Activated naive CD4-positive, alpha-beta T cell treated with anti-CD3 and anti-CD28 coated beads, Interleukin-2, amount 10 ng/mL, durations not matched to agents 7 days and 5 days (primary cell): ENCODE results near the gene STX8.

Experiments used
- CTCF ChIA-PET: fragments of 350-600 bp; sonication (Branson Sonifier 250); formaldehyde crosslinking; loops from one replicate; lab custom pipeline; 2021; ENCODE audit warnings: antibody characterized with exemption; lab: Charles Lee
- DNase-seq: peaks from one replicate; pipeline ENCODE4 v3.0.0-alpha.2; 2020
- H3K27ac Mint-ChIP-seq: one replicate; pipeline ENCODE4 v1.8.0; 2021; ENCODE audit warnings: mild to moderate bottlenecking, moderate library complexity, mixed read lengths
- H3K27me3 Mint-ChIP-seq: one replicate; pipeline ENCODE4 v1.8.0; 2021; ENCODE audit warnings: mild to moderate bottlenecking, mixed read lengths
- H3K36me3 Mint-ChIP-seq: one replicate; pipeline ENCODE4 v1.8.0; 2021; ENCODE audit warnings: mixed read lengths
- H3K4me1 Mint-ChIP-seq: one replicate; pipeline ENCODE4 v1.8.0; 2021; ENCODE audit warnings: mixed read lengths
- H3K4me3 Mint-ChIP-seq: one replicate; pipeline ENCODE4 v1.8.0; 2021; ENCODE audit warnings: mild to moderate bottlenecking, moderate library complexity, mixed read lengths
- H3K9me3 Mint-ChIP-seq: one replicate; pipeline ENCODE4 v1.8.0; 2021; ENCODE audit warnings: mixed read lengths

The STX8 gene

GRCh38 chr17:9221147-9221921 lies 354.3 kb downstream of the STX8 start:
- no peak for DNase-seq
- CTCF ChIA-PET, result no interaction called here

GRCh38 chr17:9220398-9221146 lies 355.0 kb downstream of the STX8 start:
- Mint-ChIP-seq H3K36me3 (no peaks in the 10 kb centered on the region), H3K27ac (no peak overlapping the region), H3K4me3 (no peak overlapping the region), H3K27me3 (no peaks in the 10 kb centered on the region), H3K9me3 (peaks cover 14% of the 10 kb centered on the region), H3K4me1 (no peaks in the 10 kb centered on the region)
- DNase-seq, result no peak
- CTCF ChIA-PET, result no interaction called here

More at GRCh38 chr17:9221147-9221921, 354.3 kb downstream of the STX8 start:
- no peaks in the 10 kb centered on the region for H3K4me1 Mint-ChIP-seq
- H3K27ac Mint-ChIP-seq, result no peak overlapping the region
- no peaks in the 10 kb centered on the region for H3K27me3 Mint-ChIP-seq
- H3K9me3 Mint-ChIP-seq, result peaks cover 7% of the 10 kb centered on the region
- H3K36me3 Mint-ChIP-seq, result no peaks in the 10 kb centered on the region
- no peak overlapping the region for H3K4me3 Mint-ChIP-seq

- H3K4me1 Mint-ChIP-seq, result no peaks in the 10 kb centered on the region
- peaks cover 1% of the 10 kb centered on the region for H3K36me3 Mint-ChIP-seq
- peaks cover 20% of the 10 kb centered on the region for H3K9me3 Mint-ChIP-seq
- CTCF ChIA-PET, result no interaction called here
- H3K4me3 Mint-ChIP-seq, result no peak overlapping the region
- no peak for DNase-seq
- H3K27ac Mint-ChIP-seq, result no peak overlapping the region
- no peaks in the 10 kb centered on the region for H3K27me3 Mint-ChIP-seq
Observed at GRCh38 chr17:9219631-9220397, 355.8 kb downstream of the STX8 start.

- no peak for DNase-seq
- CTCF ChIA-PET, result no interaction called here
- H3K4me1 Mint-ChIP-seq, result no peaks in the 10 kb centered on the region
- H3K9me3 Mint-ChIP-seq, result peaks cover 20% of the 10 kb centered on the region
- no peak overlapping the region for H3K27ac Mint-ChIP-seq
- H3K36me3 Mint-ChIP-seq, result peaks cover 1% of the 10 kb centered on the region
- no peaks in the 10 kb centered on the region for H3K27me3 Mint-ChIP-seq
- H3K4me3 Mint-ChIP-seq, result no peak overlapping the region
Observed at GRCh38 chr17:9218911-9219310, 356.7 kb downstream of the STX8 start.

DNA sequence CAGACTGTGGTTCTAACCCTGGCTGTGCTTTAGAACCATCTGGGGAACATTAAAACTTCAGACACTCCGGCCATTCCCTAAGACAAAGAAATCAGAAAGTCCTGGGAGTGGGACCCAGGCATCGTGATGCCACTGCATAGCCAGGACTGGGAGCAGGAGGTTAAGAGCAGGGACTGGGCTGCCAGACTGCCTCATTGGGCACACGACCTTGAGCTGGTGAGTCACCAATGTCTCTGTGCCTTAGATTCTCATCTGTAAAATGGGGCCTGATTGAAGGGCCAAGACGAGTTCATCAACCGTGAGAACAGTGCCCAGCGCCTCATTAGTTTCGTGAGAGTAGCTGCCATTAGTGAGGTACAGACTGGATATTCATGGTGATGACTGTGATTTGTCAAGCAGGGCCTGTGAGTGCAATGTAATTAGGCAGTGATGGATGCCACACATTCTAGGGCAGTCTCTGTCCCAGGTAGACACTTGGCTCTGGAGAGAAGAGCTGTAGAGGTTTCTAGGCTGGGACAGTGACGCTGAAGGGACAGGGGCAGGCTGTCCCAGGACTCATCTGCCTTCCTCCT lies 357.5 kb downstream of the STX8 start:
- peaks cover 1% of the 10 kb centered on the region for H3K36me3 Mint-ChIP-seq
- no peak overlapping the region for H3K4me3 Mint-ChIP-seq
- CTCF ChIA-PET, result no interaction called here
- H3K27ac Mint-ChIP-seq, result no peak overlapping the region
- H3K9me3 Mint-ChIP-seq, result peaks cover 20% of the 10 kb centered on the region
- no peak for DNase-seq
- H3K4me1 Mint-ChIP-seq, result no peaks in the 10 kb centered on the region
- H3K27me3 Mint-ChIP-seq, result no peaks in the 10 kb centered on the region

- H3K4me1 Mint-ChIP-seq, result no peaks in the 10 kb centered on the region
- H3K4me3 Mint-ChIP-seq, result no peak overlapping the region
- DNase-seq, result no peak
- H3K27me3 Mint-ChIP-seq, result no peaks in the 10 kb centered on the region
- no peak overlapping the region for H3K27ac Mint-ChIP-seq
- peaks cover 20% of the 10 kb centered on the region for H3K9me3 Mint-ChIP-seq
- CTCF ChIA-PET, result no interaction called here
- peaks cover 1% of the 10 kb centered on the region for H3K36me3 Mint-ChIP-seq
Observed at GRCh38 chr17:9217151-9218056, 358.2 kb downstream of the STX8 start.

DNA sequence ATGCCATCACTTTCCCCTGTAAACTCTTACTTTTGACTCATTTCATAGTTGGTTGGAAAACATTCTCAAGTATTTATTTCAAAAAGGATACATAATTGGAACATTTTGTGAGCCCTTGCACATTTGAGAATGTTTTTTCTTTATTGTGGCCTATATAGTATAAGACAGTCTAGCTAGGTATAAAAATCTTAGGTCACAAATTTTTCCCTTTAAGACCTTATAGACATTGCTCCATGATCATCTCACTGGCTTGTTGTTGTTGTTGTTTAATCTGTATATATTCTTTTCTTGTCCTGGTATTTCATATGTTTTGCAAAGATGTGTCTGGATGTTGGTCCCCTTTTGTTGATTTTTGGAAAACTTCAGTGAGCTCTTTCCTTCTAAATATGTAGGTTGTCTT lies 360.2 kb downstream of the STX8 start:
- Mint-ChIP-seq H3K27me3 (peaks cover 4% of the 10 kb centered on the region), H3K4me3 (no peak overlapping the region), H3K4me1 (no peaks in the 10 kb centered on the region), H3K36me3 (peaks cover 1% of the 10 kb centered on the region), H3K27ac (no peak overlapping the region), H3K9me3 (peaks cover 20% of the 10 kb centered on the region)
- CTCF ChIA-PET, result no interaction called here
- no peak for DNase-seq

GRCh38 chr17:9213303-9213640 lies 362.3 kb downstream of the STX8 start:
- Mint-ChIP-seq H3K27me3 (peaks cover 4% of the 10 kb centered on the region), H3K4me1 (no peaks in the 10 kb centered on the region), H3K27ac (no peak overlapping the region), H3K36me3 (peaks cover 1% of the 10 kb centered on the region), H3K4me3 (no peak overlapping the region), H3K9me3 (peaks cover 20% of the 10 kb centered on the region)
- CTCF ChIA-PET, result no interaction called here
- no peak for DNase-seq

DNA sequence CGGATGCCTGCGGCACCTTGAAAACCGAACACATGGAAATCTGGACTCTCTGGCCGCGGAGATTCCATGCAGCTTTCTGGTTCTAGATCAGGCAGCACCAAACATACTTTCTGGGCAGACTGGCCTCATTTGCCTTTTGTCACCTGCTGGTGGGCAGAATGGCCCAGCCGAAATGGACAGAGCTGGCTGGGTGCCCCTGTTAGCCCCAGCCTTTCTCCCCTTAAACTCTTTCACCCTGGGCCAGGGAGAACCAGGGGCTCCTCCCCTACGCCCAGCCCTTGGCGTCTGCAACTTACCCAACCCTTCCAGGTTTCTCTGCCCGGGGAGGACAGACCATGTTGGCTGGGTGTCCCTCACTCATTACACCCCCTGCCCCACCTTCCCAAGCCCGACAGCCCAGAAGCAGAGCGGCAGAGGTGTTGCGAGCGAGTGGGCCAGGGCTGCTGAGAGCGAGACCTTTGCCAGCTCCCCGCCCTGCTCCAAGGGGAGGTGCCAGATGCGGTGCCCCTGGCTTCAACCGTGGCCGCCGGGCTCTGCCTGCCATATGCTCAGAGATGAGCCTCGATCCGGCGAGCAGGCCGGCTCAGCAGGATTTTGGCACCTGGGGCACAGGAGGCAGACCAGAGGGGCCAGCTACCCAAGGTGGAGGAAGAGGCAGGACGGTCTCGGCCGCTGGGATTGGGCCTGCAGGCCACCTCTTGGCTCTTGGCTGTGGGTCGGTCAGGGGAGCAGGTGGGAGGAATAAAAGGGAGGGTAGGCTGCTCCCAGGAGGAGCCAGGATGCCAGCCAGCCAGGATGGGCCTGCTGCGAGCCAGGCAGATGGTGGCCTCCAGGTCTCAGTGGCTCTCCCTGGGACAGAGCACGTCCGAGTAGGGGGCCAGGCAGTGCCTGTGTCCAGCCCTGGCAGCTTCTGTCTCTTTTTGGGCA lies 363.0 kb downstream of the STX8 start:
- CTCF ChIA-PET, result no interaction called here
- H3K4me1 Mint-ChIP-seq, result no peaks in the 10 kb centered on the region
- peaks cover 20% of the 10 kb centered on the region for H3K9me3 Mint-ChIP-seq
- H3K36me3 Mint-ChIP-seq, result peaks cover 1% of the 10 kb centered on the region
- H3K27me3 Mint-ChIP-seq, result peaks cover 4% of the 10 kb centered on the region
- no peak for DNase-seq
- no peak overlapping the region for H3K27ac Mint-ChIP-seq
- no peak overlapping the region for H3K4me3 Mint-ChIP-seq

GRCh38 chr17:9211133-9211765 lies 364.4 kb downstream of the STX8 start:
- CTCF ChIA-PET, result no interaction called here
- H3K4me1 Mint-ChIP-seq, result no peaks in the 10 kb centered on the region
- no peak overlapping the region for H3K27ac Mint-ChIP-seq
- no peak for DNase-seq
- no peak overlapping the region for H3K4me3 Mint-ChIP-seq
- H3K9me3 Mint-ChIP-seq, result peaks cover 12% of the 10 kb centered on the region
- H3K36me3 Mint-ChIP-seq, result peaks cover 1% of the 10 kb centered on the region
- peaks cover 4% of the 10 kb centered on the region for H3K27me3 Mint-ChIP-seq

- DNase-seq, result no peak
- Mint-ChIP-seq H3K9me3 (no peaks in the 10 kb centered on the region), H3K27ac (no peak overlapping the region)
Observed at GRCh38 chr17:9209781-9210370, 365.7 kb downstream of the STX8 start.

GRCh38 chr17:9209347-9209746 lies 366.3 kb downstream of the STX8 start:
- Mint-ChIP-seq H3K36me3 (no peaks in the 10 kb centered on the region), H3K4me3 (no peak overlapping the region), H3K27me3 (peaks cover 12% of the 10 kb centered on the region), H3K4me1 (no peaks in the 10 kb centered on the region), H3K9me3 (no peaks in the 10 kb centered on the region), H3K27ac (peak overlapping the region; percentile 39)
- no peak for DNase-seq
- CTCF ChIA-PET, result no interaction called here

More at GRCh38 chr17:9209781-9210370, 365.7 kb downstream of the STX8 start:
- H3K4me3 Mint-ChIP-seq, result no peak overlapping the region
- H3K27me3 Mint-ChIP-seq, result peaks cover 6% of the 10 kb centered on the region
- CTCF ChIA-PET, result no interaction called here
- no peaks in the 10 kb centered on the region for H3K4me1 Mint-ChIP-seq
- no peaks in the 10 kb centered on the region for H3K36me3 Mint-ChIP-seq
